Heart left ventricle (tissue), 16 donors: ENCODE data around the gene PTPRN2. TPM values are rescaled to one million over a fixed set of nuclear protein-coding genes. Genes with fewer than 3 reads are reported as not detected.
A peak's percentile ranks its signal among the peaks of the same experiment; 100 is the strongest.

Experiments used
- ATAC-seq, 4 donors: fragments of 200-7000 bp; cut with Tn5 transposase; one replicate each; pipeline ENCODE4 v1.9.1; 2020 to 2022; ENCODE audit warnings: moderate library complexity in 4 of 4, mild to moderate bottlenecking in 3 of 4, moderate number of reproducible peaks in 1 of 4
- DNase-seq, 5 donors: peaks; one replicate each; pipeline ENCODE4 v3.0.0-alpha.2; 2020
- H3K27ac ChIP-seq, 12 donors: fragments of 200-600 bp; sonication (generic) in 4 of 12; one replicate each; pipeline versions ENCODE4 v1.5.0 to v1.8.0; 2016 to 2022; ENCODE audit warnings: mild to moderate bottlenecking in 2 of 12
- H3K27me3 ChIP-seq, 9 donors: fragments of 200-600 bp; sonication (generic) in 2 of 9; one replicate each; pipeline versions ENCODE4 v1.5.1 to v1.8.0; 2016 to 2022; ENCODE audit warnings: mild to moderate bottlenecking in 3 of 9
- H3K36me3 ChIP-seq, 9 donors: fragments of 200-600 bp; sonication (generic) in 2 of 9; one replicate each; pipeline versions ENCODE4 v1.5.0 to v1.8.0; 2018 to 2022; ENCODE audit warnings: mild to moderate bottlenecking in 2 of 9
- H3K4me1 ChIP-seq, 12 donors: fragments of 200-600 bp; sonication (generic) in 4 of 12; one replicate each; pipeline versions ENCODE4 v1.5.0 to v1.8.0; 2016 to 2022; ENCODE audit warnings: mild to moderate bottlenecking in 3 of 12
- H3K4me3 ChIP-seq, 12 donors: fragments of 200-600 bp; sonication (generic) in 4 of 12; one replicate each; pipeline versions ENCODE4 v1.5.0 to v1.8.0; 2017 to 2022; ENCODE audit warnings: mild to moderate bottlenecking in 9 of 12, moderate library complexity in 4 of 12
- H3K9me3 ChIP-seq, 12 donors: fragments of 200-600 bp; sonication (generic) in 4 of 12; one replicate each; pipeline versions ENCODE4 v1.5.0 to v1.8.0; 2016 to 2022; ENCODE audit warnings: mild to moderate bottlenecking in 1 of 12
- CTCF ChIP-seq, 12 donors: fragments of 200-600 bp; sonication (generic) in 4 of 12; IDR thresholded peaks; one replicate each; pipeline versions ENCODE4 v1.5.0 to v1.8.0; 2018 to 2022; ENCODE audit warnings: antibody characterized with exemption in 12 of 12, mild to moderate bottlenecking in 5 of 12
- POLR2A ChIP-seq, 2 donors: fragments of 450-650 bp; IDR thresholded peaks; one replicate each; pipeline ENCODE4 v1.6.1; 2017; ENCODE audit warnings: antibody characterized with exemption in 2 of 2, mild to moderate bottlenecking in 2 of 2, moderate library complexity in 2 of 2
- WGBS, 4 donors: extraction: QIAGEN DNeasy Blood & Tissue Kit in 2 of 4; methylation state at CpG; one replicate each; pipeline versions ENCODE4 v1.1.5 to v1.1.7; 2013 to 2018; 5-methylcytosine and 5-hydroxymethylcytosine counted together
- intact Hi-C, 10 donors: fragments of 100-400 bp; cut with DNase I; formaldehyde crosslinking; loops; one replicate each; pipeline versions ENCODE4 v1.11.1 to v1.14.2; 2022
- polyA plus RNA-seq, 2 donors: library from polyadenylated mRNA; stranded (reverse); fragments of 200-250 nt; gene quantifications; one replicate each; pipeline ENCODE4 v1.2.3, GENCODE V29; 2013
- total RNA-seq, 9 donors: library from RNA; depleted of rRNA in 2 of 9; stranded (reverse); fragments of >200 nt in 2 of 9; fragmentation: NEBNext Ultra II Directional in 3 of 9; extraction: Animal tissue kit (Norgen Biotek cat#: 25700) in 3 of 9; gene quantifications; one replicate each; pipeline versions ENCODE4 v1.1.0 to v1.2.4, GENCODE V29; 2016 to 2023
- donor health status: ischemic (EF 13 %, LVEDD 7.1; RV severe dilation, severe dysfunction).
- donor health status: healthy with polysubstance abuse.
- donor health status: DM: no; HTN: yes; CAD: no.
- donor health status: DM: no; HTN: no; CAD: no.
- donor health status: ischemic (EF 25% LVEDD 6.9; RV normal size, moderate dysfunction).
- donor health status: ischemic (EF 25% LVEDD 5.7; RV mildly dilated, moderate dysfunction).
- donor health status: healthy.
- donor health status: DM: yes; HTN: yes; CAD: no.
- donor health status: ischemic (EF 35%, LVEDD 5.7; RV mildly dilated, moderate dysfunction).
- donor health status: nonischemic (EF 11% LVEDD 7.7; RV severe dilation, severe dysfunction).
- donor health status: DM: yes; HTN: yes; CAD: no.
- donor health status: PGD.
- donor health status: ischemic (EF 29% LVEDD 5.4; RV normal size, mild dysfunction).
- donor health status: nonischemic (EF 23%, LVEDD 6.1; RV moderate dilation, normal function).

PTPRN2 gene
- total and polyA plus RNA-seq, 11 donors, result 0.61 to 2.3 (median 1.3) TPM

- Histone ChIP-seq H3K4me3 (no peak overlapping the region), H3K4me1 (no peaks in the 10 kb centered on the region), H3K27me3 (peaks cover 0 to 16% (median 0%) of the 10 kb centered on the region in 9 donors), H3K27ac (no peak overlapping the region), H3K36me3 (no peaks in the 10 kb centered on the region), H3K9me3 (no peaks in the 10 kb centered on the region)
- DNase-seq (peak in 1 of 5 donors; percentile 51), ATAC-seq (no peak)
- intact Hi-C loops, result no loop called here
- TF ChIP-seq CTCF (IDR thresholded peaks at IDR 0.05), result no peak
- no peak for TF ChIP-seq POLR2A (IDR thresholded peaks at IDR 0.05)
- 89 to 96% (median 93%) methylated on average over 16 to 21 of the region's 21 CpGs for WGBS, 4 donors
Measured at GRCh38 chr7:157603716-157604115, 983.9 kb downstream of the PTPRN2 start.

GRCh38 chr7:157603005-157603404, 984.6 kb downstream of the PTPRN2 start:
- Histone ChIP-seq H3K4me1 (no peaks in the 10 kb centered on the region), H3K27ac (no peak overlapping the region), H3K36me3 (no peaks in the 10 kb centered on the region), H3K9me3 (no peaks in the 10 kb centered on the region), H3K4me3 (no peak overlapping the region), H3K27me3 (peaks cover 0 to 16% (median 0%) of the 10 kb centered on the region in 9 donors)
- DNase-seq (peak in 1 of 5 donors; percentile 17), ATAC-seq (no peak)
- no peak for TF ChIP-seq POLR2A (IDR thresholded peaks at IDR 0.05)
- no peak for TF ChIP-seq CTCF (IDR thresholded peaks at IDR 0.05)
- 81 to 88% (median 84%) methylated on average over 9 of the region's 9 CpGs for WGBS, 4 donors
- intact Hi-C loops, result no loop called here

GRCh38 chr7:157602581-157602980, 985.0 kb downstream of the PTPRN2 start:
- 84 to 94% (median 89%) methylated on average over 13 to 14 of the region's 14 CpGs for WGBS, 4 donors
- no peaks in the 10 kb centered on the region for H3K4me1 ChIP-seq
- intact Hi-C loops, result no loop called here
- H3K36me3 ChIP-seq, result no peaks in the 10 kb centered on the region
- H3K9me3 ChIP-seq, result no peaks in the 10 kb centered on the region
- peak in 1 of 5 donors; percentile 34 for DNase-seq
- no peak for ATAC-seq
- H3K27me3 ChIP-seq, result peaks cover 0 to 16% (median 0%) of the 10 kb centered on the region in 9 donors
- H3K4me3 ChIP-seq, result no peak overlapping the region
- H3K27ac ChIP-seq, result no peak overlapping the region
- no peak for TF ChIP-seq POLR2A (IDR thresholded peaks at IDR 0.05)
- no peak for TF ChIP-seq CTCF (IDR thresholded peaks at IDR 0.05)

- H3K4me1 ChIP-seq, result no peaks in the 10 kb centered on the region
- 84 to 96% (median 90%) methylated on average over 14 to 15 of the region's 15 CpGs for WGBS, 4 donors
- no peak overlapping the region for H3K4me3 ChIP-seq
- DNase-seq (peak in 1 of 5 donors; percentile 42), ATAC-seq (no peak)
- TF ChIP-seq POLR2A (IDR thresholded peaks at IDR 0.05) (no peak), CTCF (IDR thresholded peaks at IDR 0.05) (no peak)
- no peaks in the 10 kb centered on the region for H3K36me3 ChIP-seq
- H3K27ac ChIP-seq, result no peak overlapping the region
- intact Hi-C loops, result no loop called here
- H3K27me3 ChIP-seq, result peaks cover 0 to 16% (median 0%) of the 10 kb centered on the region in 9 donors
- H3K9me3 ChIP-seq, result no peaks in the 10 kb centered on the region
Measured at GRCh38 chr7:157602156-157602555, 985.5 kb downstream of the PTPRN2 start.
